Lower lobe of right lung (tissue), 2 donors: Measurements from ENCODE around the gene CCDC28A. TPM values are rescaled to one million over a fixed set of nuclear protein-coding genes. Genes with fewer than 3 reads are reported as not detected.

Source experiments
- ATAC-seq, 2 donors: fragments of 200-7000 bp; cut with Tn5 transposase; one replicate each; pipeline ENCODE4 v1.9.1; 2020 to 2022; ENCODE audit warnings: mild to moderate bottlenecking in 2 of 2, moderate library complexity in 2 of 2
- DNase-seq: peaks from one replicate; pipeline ENCODE4 v3.0.0-alpha.2; 2020
- H3K27ac ChIP-seq: fragments of 200-600 bp; one replicate; pipeline ENCODE4 v1.8.0; 2022
- H3K27me3 ChIP-seq: fragments of 200-600 bp; one replicate; pipeline ENCODE4 v1.8.0; 2022; ENCODE audit warnings: low read depth
- H3K36me3 ChIP-seq: fragments of 200-600 bp; one replicate; pipeline ENCODE4 v1.8.0; 2022; ENCODE audit warnings: mild to moderate bottlenecking
- H3K4me1 ChIP-seq: fragments of 200-600 bp; one replicate; pipeline ENCODE4 v1.8.0; 2022
- H3K4me3 ChIP-seq: fragments of 200-600 bp; one replicate; pipeline ENCODE4 v1.8.0; 2022; ENCODE audit warnings: mild to moderate bottlenecking
- H3K9me3 ChIP-seq: fragments of 200-600 bp; one replicate; pipeline ENCODE4 v1.8.0; 2022
- CTCF ChIP-seq: fragments of 200-600 bp; IDR thresholded peaks from one replicate; pipeline ENCODE4 v1.8.0; 2022; ENCODE audit warnings: antibody characterized with exemption, mild to moderate bottlenecking
- intact Hi-C: fragments of 100-400 bp; cut with DNase I; formaldehyde crosslinking; loops from one replicate; pipeline ENCODE4 v1.11.0; 2022
- total RNA-seq: library from RNA; stranded (reverse); fragmentation: NEBNext Ultra II Directional; extraction: Animal tissue kit (Norgen Biotek cat#: 25700); gene quantifications from one replicate; pipeline ENCODE4 v1.2.1, GENCODE V29; 2021
- donor health status: DM: no; HTN: yes; CAD: no; lungs with severe emphysema.

CCDC28A gene
- total RNA-seq, 1 donor from 2014 or later, result 30.8 TPM

GRCh38 chr6:138803861-138804260 is 30.3 kb downstream of the CCDC28A start:
- Histone ChIP-seq H3K4me3 (no peak overlapping the region), H3K4me1 (no peaks in the 10 kb centered on the region), H3K27ac (no peak overlapping the region), H3K9me3 (no peaks in the 10 kb centered on the region), H3K27me3 (no peaks in the 10 kb centered on the region), H3K36me3 (no peaks in the 10 kb centered on the region)
- ATAC-seq (no peak), DNase-seq (no peak)
- intact Hi-C loops, result no loop called here
- TF ChIP-seq CTCF, result no peak

GRCh38 chr6:138805016-138805765 is 31.6 kb downstream of the CCDC28A start:
- intact Hi-C loops, result no loop called here
- no peaks in the 10 kb centered on the region for H3K9me3 ChIP-seq
- no peaks in the 10 kb centered on the region for H3K4me1 ChIP-seq
- no peaks in the 10 kb centered on the region for H3K36me3 ChIP-seq
- H3K27ac ChIP-seq, result no peak overlapping the region
- no peak for TF ChIP-seq CTCF
- ATAC-seq, result no peak
- no peak for DNase-seq
- H3K27me3 ChIP-seq, result no peaks in the 10 kb centered on the region
- H3K4me3 ChIP-seq, result no peak overlapping the region

GRCh38 chr6:138806889-138807288 is 33.3 kb downstream of the CCDC28A start:
- Histone ChIP-seq H3K4me1 (no peaks in the 10 kb centered on the region), H3K9me3 (no peaks in the 10 kb centered on the region), H3K27me3 (no peaks in the 10 kb centered on the region), H3K4me3 (no peak overlapping the region), H3K36me3 (no peaks in the 10 kb centered on the region), H3K27ac (no peak overlapping the region)
- intact Hi-C loops, result no loop called here
- no peak for DNase-seq
- ATAC-seq, result no peak
- TF ChIP-seq CTCF, result no peak

- ATAC-seq (no peak), DNase-seq (no peak)
- no peak overlapping the region for H3K27ac ChIP-seq
- H3K4me1 ChIP-seq, result no peaks in the 10 kb centered on the region
- intact Hi-C loops, result loop anchor here (10.0 kb wide), 1 partner anchor 175 kb away; the partner anchor contains the start of gene REPS1
- H3K27me3 ChIP-seq, result no peaks in the 10 kb centered on the region
- H3K36me3 ChIP-seq, result no peaks in the 10 kb centered on the region
- H3K9me3 ChIP-seq, result no peaks in the 10 kb centered on the region
- no peak for TF ChIP-seq CTCF
- no peak overlapping the region for H3K4me3 ChIP-seq
Observed at GRCh38 chr6:138809677-138810076, 36.1 kb downstream of the CCDC28A start.

GRCh38 chr6:138811866-138812265 is 38.3 kb downstream of the CCDC28A start:
- no peaks in the 10 kb centered on the region for H3K36me3 ChIP-seq
- intact Hi-C loops, result loop anchor here (10.0 kb wide), 1 partner anchor 173 kb away; the partner anchor contains the start of gene REPS1
- H3K27ac ChIP-seq, result no peak overlapping the region
- H3K4me3 ChIP-seq, result no peak overlapping the region
- DNase-seq (no peak), ATAC-seq (peak in 1 of 2 donors; percentile 40)
- no peak for TF ChIP-seq CTCF
- no peaks in the 10 kb centered on the region for H3K27me3 ChIP-seq
- H3K9me3 ChIP-seq, result no peaks in the 10 kb centered on the region
- no peaks in the 10 kb centered on the region for H3K4me1 ChIP-seq
